ES-I3 (cell line): Measurements from ENCODE around the gene RECQL5.

ENCODE experiments used
- H3K36me3 ChIP-seq: 2 replicates; pipeline ENCODE4 v1.6.1; 2013; ENCODE audit warnings: mild to moderate bottlenecking, low read length, control low read depth, moderate library complexity; ENCODE audit not compliant: insufficient read depth
- H3K4me1 ChIP-seq: 2 replicates; pipeline ENCODE4 v1.6.1; 2013; ENCODE audit warnings: mild to moderate bottlenecking, control low read depth, low read length; ENCODE audit not compliant: insufficient read depth
- H3K9ac ChIP-seq: 2 replicates; pipeline ENCODE4 v1.6.1; 2013; ENCODE audit warnings: low read depth, mild to moderate bottlenecking, low read length, moderate library complexity
- H3K9me3 ChIP-seq: 2 replicates; pipeline ENCODE4 v1.6.1; 2013; ENCODE audit warnings: mild to moderate bottlenecking, low read length, moderate library complexity; ENCODE audit not compliant: control insufficient read depth, insufficient read depth

The RECQL5 gene

GRCh38 chr17:75666959-75667790 is at the start of gene RECQL5, which contains the start of gene SAP30BP:
Gene RECQL5 (minus strand): TSS chr17:75667154. CDS start chr17:75666557, 597 bp downstream.
Gene SAP30BP (plus strand): TSS chr17:75667338. CDS start chr17:75667373, 35 bp downstream.
- H3K9ac ChIP-seq: peak within 1 kb of the TSS; percentile 76
- no peaks in the 10 kb centered on the region for H3K4me1 ChIP-seq
- no peaks in the 10 kb centered on the region for H3K9me3 ChIP-seq
- peaks cover 26% of the 10 kb centered on the region for H3K36me3 ChIP-seq

GRCh38 chr17:75712446-75712845 is 45.5 kb upstream of the RECQL5 start:
- no peaks in the 10 kb centered on the region for H3K9me3 ChIP-seq
- H3K4me1 ChIP-seq: no peaks in the 10 kb centered on the region
- no peaks in the 10 kb centered on the region for H3K36me3 ChIP-seq
- H3K9ac ChIP-seq: no peak overlapping the region

GRCh38 chr17:75707079-75707571 is 40.2 kb upstream of the RECQL5 start:
- Histone ChIP-seq H3K9ac (no peak overlapping the region), H3K36me3 (peaks cover 22% of the 10 kb centered on the region), H3K9me3 (no peaks in the 10 kb centered on the region), H3K4me1 (no peaks in the 10 kb centered on the region)

GRCh38 chr17:75706042-75706728 is 39.2 kb upstream of the RECQL5 start:
- Histone ChIP-seq H3K9me3 (no peaks in the 10 kb centered on the region), H3K4me1 (no peaks in the 10 kb centered on the region), H3K9ac (no peak overlapping the region), H3K36me3 (peaks cover 31% of the 10 kb centered on the region)

GRCh38 chr17:75704963-75705875 is 38.3 kb upstream of the RECQL5 start:
- H3K36me3 ChIP-seq: peaks cover 40% of the 10 kb centered on the region
- H3K4me1 ChIP-seq: no peaks in the 10 kb centered on the region; the same call in 1 of the 2 replicates
- H3K9me3 ChIP-seq: no peaks in the 10 kb centered on the region
- no peak overlapping the region for H3K9ac ChIP-seq

GRCh38 chr17:75703591-75703990 is 36.6 kb upstream of the RECQL5 start:
- Histone ChIP-seq H3K36me3 (peaks cover 47% of the 10 kb centered on the region), H3K4me1 (no peaks in the 10 kb centered on the region; the same call in 1 of the 2 replicates), H3K9ac (no peak overlapping the region), H3K9me3 (no peaks in the 10 kb centered on the region)

- Histone ChIP-seq H3K36me3 (peaks cover 47% of the 10 kb centered on the region), H3K9ac (no peak overlapping the region), H3K9me3 (no peaks in the 10 kb centered on the region), H3K4me1 (no peaks in the 10 kb centered on the region; the same call in 1 of the 2 replicates)
Observed at GRCh38 chr17:75703191-75703590, 36.2 kb upstream of the RECQL5 start.

- Histone ChIP-seq H3K9me3 (no peaks in the 10 kb centered on the region), H3K9ac (no peak overlapping the region), H3K4me1 (no peaks in the 10 kb centered on the region; the same call in 1 of the 2 replicates), H3K36me3 (peaks cover 49% of the 10 kb centered on the region)
Observed at GRCh38 chr17:75701288-75701687, 34.3 kb upstream of the RECQL5 start.

GRCh38 chr17:75698659-75699058 is 31.7 kb upstream of the RECQL5 start:
- peaks cover 9% of the 10 kb centered on the region; the same call in 1 of the 2 replicates for H3K4me1 ChIP-seq
- no peak overlapping the region for H3K9ac ChIP-seq
- H3K36me3 ChIP-seq: peaks cover 48% of the 10 kb centered on the region
- no peaks in the 10 kb centered on the region for H3K9me3 ChIP-seq

- no peak overlapping the region for H3K9ac ChIP-seq
- H3K9me3 ChIP-seq: no peaks in the 10 kb centered on the region
- peaks cover 18% of the 10 kb centered on the region; the same call in 1 of the 2 replicates for H3K4me1 ChIP-seq
- H3K36me3 ChIP-seq: peaks cover 41% of the 10 kb centered on the region
Observed at GRCh38 chr17:75697651-75698291, 30.8 kb upstream of the RECQL5 start.

GRCh38 chr17:75695830-75696271 is 28.9 kb upstream of the RECQL5 start:
- H3K9me3 ChIP-seq: no peaks in the 10 kb centered on the region
- no peak overlapping the region for H3K9ac ChIP-seq
- peaks cover 24% of the 10 kb centered on the region for H3K36me3 ChIP-seq
- H3K4me1 ChIP-seq: peaks cover 20% of the 10 kb centered on the region; the same call in 1 of the 2 replicates

GRCh38 chr17:75695141-75695829 is 28.3 kb upstream of the RECQL5 start:
- no peak overlapping the region for H3K9ac ChIP-seq
- H3K36me3 ChIP-seq: peaks cover 19% of the 10 kb centered on the region; the same call in 1 of the 2 replicates
- no peaks in the 10 kb centered on the region for H3K9me3 ChIP-seq
- peaks cover 20% of the 10 kb centered on the region; the same call in 1 of the 2 replicates for H3K4me1 ChIP-seq

GRCh38 chr17:75694536-75694935 is 27.6 kb upstream of the RECQL5 start:
- no peaks in the 10 kb centered on the region for H3K9me3 ChIP-seq
- peaks cover 13% of the 10 kb centered on the region; the same call in 1 of the 2 replicates for H3K36me3 ChIP-seq
- peaks cover 20% of the 10 kb centered on the region; the same call in 1 of the 2 replicates for H3K4me1 ChIP-seq
- H3K9ac ChIP-seq: no peak overlapping the region
